SU-DHL-6 (cell line): ENCODE data around the gene NRAP.

Experiments used
- H2AFZ ChIP-seq: fragments of 200-600 bp; sonication (generic); 2 replicates; pipeline ENCODE4 v1.6.1; 2014; ENCODE audit warnings: low read depth, mild to moderate bottlenecking, moderate library complexity, mixed read lengths, antibody characterized with exemption, low read length; ENCODE audit not compliant: severe bottlenecking
- H3F3A ChIP-seq: fragments of 200-600 bp; shearing (Covaris generic); 2 replicates; pipeline ENCODE4 v1.6.0; 2016; ENCODE audit warnings: antibody characterized with exemption, mild to moderate bottlenecking; ENCODE audit not compliant: insufficient read depth
- H3K27ac ChIP-seq: fragments of 200-600 bp; sonication (generic); 2 replicates; pipeline ENCODE4 v1.5.1; 2016; ENCODE audit warnings: low read depth, mild to moderate bottlenecking, low read length, moderate library complexity, mixed read lengths
- H3K27me3 ChIP-seq: fragments of 200-600 bp; sonication (generic), shearing (Covaris generic); 2 replicates; pipeline ENCODE4 v1.6.0; 2014; ENCODE audit warnings: mild to moderate bottlenecking, low read length
- H3K36me3 ChIP-seq: fragments of 200-600 bp; sonication (generic); 2 replicates; pipeline ENCODE4 v1.6.1; 2014; ENCODE audit warnings: mild to moderate bottlenecking, low read length, mixed read lengths
- H3K4me2 ChIP-seq: fragments of 300-600, 200-600 bp; shearing (Covaris generic), sonication (generic); 2 replicates; pipeline ENCODE4 v1.6.0; 2014; ENCODE audit warnings: low read length, low read depth, mild to moderate bottlenecking; ENCODE audit not compliant: poor library complexity, severe bottlenecking
- H3K4me3 ChIP-seq: fragments of 200-600 bp; sonication (generic); 2 replicates; pipeline ENCODE4 v1.5.1; 2014; ENCODE audit warnings: antibody characterized with exemption, low read length, mild to moderate bottlenecking, mixed read lengths; ENCODE audit not compliant: insufficient read depth, poor library complexity, severe bottlenecking
- H3K79me2 ChIP-seq: fragments of 200-600 bp; sonication (generic); 2 replicates; pipeline ENCODE4 v1.6.1; 2014; ENCODE audit warnings: mild to moderate bottlenecking, low read length, moderate library complexity; ENCODE audit not compliant: insufficient read depth
- H3K9ac ChIP-seq: fragments of 200-600 bp; sonication (generic); 2 replicates; pipeline ENCODE4 v1.7.0; 2014; ENCODE audit warnings: mild to moderate bottlenecking, low read length
- H3K9me2 ChIP-seq: fragments of 200-600 bp; sonication (generic); replicated peaks from 2 replicates; pipeline ENCODE4 v1.6.1; 2014; ENCODE audit warnings: low read length; ENCODE audit not compliant: insufficient read depth
- H3K9me3 ChIP-seq: fragments of 200-600 bp; sonication (generic); 2 replicates; pipeline ENCODE4 v1.6.1; 2014; ENCODE audit warnings: low read length, mixed read lengths; ENCODE audit not compliant: insufficient read depth
- H4K20me1 ChIP-seq: fragments of 200-600 bp; sonication (generic); 2 replicates; pipeline ENCODE4 v1.6.1; 2014; ENCODE audit warnings: low read depth, mild to moderate bottlenecking, antibody characterized with exemption, low read length, moderate library complexity, mixed read lengths
- CTCF ChIP-seq: fragments of 200-600 bp; sonication (generic); IDR thresholded peaks from one replicate; pipeline ENCODE4 v1.5.1; 2017; ENCODE audit warnings: antibody characterized with exemption, mild to moderate bottlenecking, low read length, moderate library complexity; ENCODE audit not compliant: insufficient read depth, poor library complexity, severe bottlenecking
- EZH2phosphoT487 ChIP-seq: fragments of 200-600 bp; sonication (generic), shearing (Covaris generic); conservative IDR thresholded peaks from 2 replicates; pipeline ENCODE4 v1.6.1; 2018; ENCODE audit warnings: mild to moderate bottlenecking, antibody characterized with exemption, low read length, moderate library complexity, mixed read lengths

Gene NRAP

GRCh38 chr10:113609704-113610108, 54.1 kb downstream of the NRAP start:
- Histone ChIP-seq H3K27ac (no peak overlapping the region), H3K4me2 (no peak overlapping the region), H3K36me3 (no peaks in the 10 kb centered on the region), H3K9me3 (no peaks in the 10 kb centered on the region), H3K4me3 (no peak overlapping the region), H3F3A (no peaks in the 10 kb centered on the region), H3K27me3 (no peaks in the 10 kb centered on the region), H3K9me2 (no peaks in the 10 kb centered on the region), H2AFZ (no peak overlapping the region), H4K20me1 (no peaks in the 10 kb centered on the region), H3K79me2 (no peaks in the 10 kb centered on the region), H3K9ac (no peak overlapping the region)
- TF ChIP-seq CTCF (no peak), EZH2phosphoT487 (no peak)

DNA sequence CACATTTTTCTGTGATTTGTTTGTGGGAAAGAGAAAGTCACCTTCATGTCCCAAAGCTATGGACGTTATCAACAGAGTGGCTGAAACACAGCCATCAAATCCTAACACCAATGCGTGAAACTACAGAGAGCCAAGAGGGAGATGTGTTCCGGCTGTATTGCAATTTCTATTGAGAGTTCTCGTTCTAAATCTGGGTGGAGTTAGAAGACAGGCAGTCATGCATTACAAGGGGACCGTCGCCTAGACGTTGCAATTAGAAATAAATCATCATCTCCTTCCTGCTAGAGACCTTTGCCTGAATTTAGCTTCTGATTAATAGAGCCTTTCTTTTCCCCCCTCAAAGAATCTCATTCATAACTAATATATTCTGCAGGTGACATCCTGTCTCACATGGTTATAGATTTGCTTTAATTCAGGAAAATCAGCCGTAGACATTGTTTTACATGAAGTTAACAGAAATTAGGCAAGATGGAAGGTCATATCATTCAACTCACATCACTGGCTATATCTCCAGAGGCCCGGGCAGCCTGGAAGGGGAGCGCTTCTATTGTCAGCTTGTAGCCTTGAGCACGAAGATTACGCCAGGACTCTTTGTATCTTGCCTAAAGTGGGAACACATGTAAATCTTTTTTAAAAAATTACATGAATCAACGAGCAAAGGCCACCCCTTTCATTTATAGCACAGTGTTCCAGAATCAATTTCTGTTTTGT, 58.4 kb downstream of the NRAP start:
- H3K79me2 ChIP-seq, result no peaks in the 10 kb centered on the region

DNA sequence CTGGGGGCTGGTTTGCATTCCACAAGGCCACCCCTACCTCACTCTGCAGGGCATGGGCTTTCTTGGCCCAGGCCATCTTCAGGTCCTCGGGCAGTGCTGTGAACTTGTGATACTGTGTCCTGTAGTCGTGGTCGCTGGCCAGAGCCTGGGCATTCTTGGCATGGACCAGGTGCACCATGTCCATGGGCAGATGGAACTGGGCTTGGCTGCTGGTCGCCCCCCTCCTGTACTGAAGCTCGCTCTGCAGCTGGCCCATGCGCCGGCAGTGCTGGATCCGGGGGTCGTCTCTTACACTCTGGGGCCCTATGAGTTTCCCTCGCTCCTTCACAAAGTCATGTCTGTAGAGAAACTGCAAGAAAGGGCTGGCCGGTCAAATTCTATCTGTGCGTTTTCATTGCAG, 59.3 kb downstream of the NRAP start:
- TF ChIP-seq CTCF (no peak), EZH2phosphoT487 (no peak)
- no peak overlapping the region for H3K27ac ChIP-seq
- no peaks in the 10 kb centered on the region for H3K36me3 ChIP-seq
- H3K9me2 ChIP-seq, result no peaks in the 10 kb centered on the region
- H3K79me2 ChIP-seq, result no peaks in the 10 kb centered on the region
- H3K27me3 ChIP-seq, result no peaks in the 10 kb centered on the region
- H4K20me1 ChIP-seq, result no peaks in the 10 kb centered on the region
- no peak overlapping the region for H3K9ac ChIP-seq
- no peak overlapping the region for H3K4me2 ChIP-seq
- no peak overlapping the region for H3K4me3 ChIP-seq
- no peaks in the 10 kb centered on the region for H3K9me3 ChIP-seq
- H3F3A ChIP-seq, result no peaks in the 10 kb centered on the region
- no peak overlapping the region for H2AFZ ChIP-seq

More for the DNA sequence above, 58.4 kb downstream of the NRAP start:
- no peak overlapping the region for H3K27ac ChIP-seq
- no peaks in the 10 kb centered on the region for H3K9me3 ChIP-seq
- H3K9me2 ChIP-seq, result no peaks in the 10 kb centered on the region
- no peak overlapping the region for H3K4me2 ChIP-seq
- no peaks in the 10 kb centered on the region for H4K20me1 ChIP-seq
- H3K27me3 ChIP-seq, result no peaks in the 10 kb centered on the region
- TF ChIP-seq CTCF (no peak), EZH2phosphoT487 (no peak)
- H3K4me3 ChIP-seq, result no peak overlapping the region
- H2AFZ ChIP-seq, result no peak overlapping the region
- no peak overlapping the region for H3K9ac ChIP-seq
- H3K36me3 ChIP-seq, result no peaks in the 10 kb centered on the region
- H3F3A ChIP-seq, result no peaks in the 10 kb centered on the region
